ENCODE results near the gene LRIT1.

DNA sequence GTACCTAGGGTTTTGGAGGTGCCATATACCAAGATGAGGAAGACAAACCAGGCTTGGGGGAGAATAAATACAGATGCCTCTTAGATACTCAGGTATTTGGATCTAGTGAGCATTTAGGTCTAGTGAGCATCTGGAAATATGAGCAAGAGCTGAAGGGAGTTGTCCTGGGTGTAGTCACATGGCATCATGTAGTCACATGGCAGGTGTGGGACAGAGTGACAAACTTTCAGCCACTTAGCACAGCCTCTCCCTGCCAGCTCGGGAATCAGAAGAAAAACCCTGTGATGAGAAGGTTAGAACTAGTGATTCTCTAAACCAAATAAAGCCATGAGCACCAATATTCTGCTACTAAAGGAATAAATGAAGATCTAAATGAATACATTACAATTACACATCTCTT is 27.8 kb upstream of the LRIT1 start:
- TF ChIP-seq, protein P1, sequence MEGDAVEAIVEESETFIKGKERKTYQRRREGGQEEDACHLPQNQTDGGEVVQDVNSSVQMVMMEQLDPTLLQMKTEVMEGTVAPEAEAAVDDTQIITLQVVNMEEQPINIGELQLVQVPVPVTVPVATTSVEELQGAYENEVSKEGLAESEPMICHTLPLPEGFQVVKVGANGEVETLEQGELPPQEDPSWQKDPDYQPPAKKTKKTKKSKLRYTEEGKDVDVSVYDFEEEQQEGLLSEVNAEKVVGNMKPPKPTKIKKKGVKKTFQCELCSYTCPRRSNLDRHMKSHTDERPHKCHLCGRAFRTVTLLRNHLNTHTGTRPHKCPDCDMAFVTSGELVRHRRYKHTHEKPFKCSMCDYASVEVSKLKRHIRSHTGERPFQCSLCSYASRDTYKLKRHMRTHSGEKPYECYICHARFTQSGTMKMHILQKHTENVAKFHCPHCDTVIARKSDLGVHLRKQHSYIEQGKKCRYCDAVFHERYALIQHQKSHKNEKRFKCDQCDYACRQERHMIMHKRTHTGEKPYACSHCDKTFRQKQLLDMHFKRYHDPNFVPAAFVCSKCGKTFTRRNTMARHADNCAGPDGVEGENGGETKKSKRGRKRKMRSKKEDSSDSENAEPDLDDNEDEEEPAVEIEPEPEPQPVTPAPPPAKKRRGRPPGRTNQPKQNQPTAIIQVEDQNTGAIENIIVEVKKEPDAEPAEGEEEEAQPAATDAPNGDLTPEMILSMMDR (IDR thresholded peaks at IDR 0.05; ENCODE audit: insufficient read depth, low read depth, low read length) = no peak
- TF ChIP-seq EZH2 (IDR thresholded peaks at IDR 0.05; ENCODE audit: insufficient read depth, low read length) = no peak
